OCI-LY3 (cell line): ENCODE data around the gene RAB26.

Experiments used
- CTCF ChIP-seq: fragments of 200-600, 300-600 bp; sonication (generic); IDR thresholded peaks from 2 replicates; pipeline ENCODE4 v1.5.1; 2014; ENCODE audit warnings: antibody characterized with exemption, low read length, low read depth
- EZH2phosphoT487 ChIP-seq: fragments of 200-600 bp; shearing (Covaris generic); IDR thresholded peaks from 2 replicates; pipeline ENCODE4 v1.6.1; 2018; ENCODE audit warnings: antibody characterized with exemption, mixed run types, low read depth

- TF ChIP-seq CTCF = no peak
- TF ChIP-seq EZH2phosphoT487 = no peak
Observed at GRCh38 chr16:2189252-2189893, 40.9 kb downstream of the RAB26 start.
